ENCODE data around the gene MSRB2.
A peak's percentile ranks its signal among the peaks of the same experiment; 100 is the strongest.

Gene MSRB2

GRCh38 chr10:23095404-23095965 is at the start of gene MSRB2:
Gene MSRB2 (plus strand): TSS chr10:23095579. CDS start chr10:23095609, 30 bp downstream.
- peak; percentile 84 for ATAC-seq
- TF ChIP-seq ZNF8 (CRISPR knock-in tag; IDR thresholded peaks at IDR 0.05) (no peak), CREB5 (CRISPR knock-in tag; IDR thresholded peaks at IDR 0.05; ENCODE audit: low read depth) (no peak), CSDC2 (CRISPR knock-in tag; IDR thresholded peaks at IDR 0.05) (no peak), OSR1 (CRISPR knock-in tag; IDR thresholded peaks at IDR 0.05) (no peak), ESRRG (CRISPR knock-in tag; IDR thresholded peaks at IDR 0.05) (no peak), TOX (CRISPR knock-in tag; IDR thresholded peaks at IDR 0.05; ENCODE audit: borderline replicate concordance) (no peak), TCF4 (CRISPR knock-in tag; IDR thresholded peaks at IDR 0.05; ENCODE audit: borderline replicate concordance) (no peak), POU6F1 (CRISPR knock-in tag; IDR thresholded peaks at IDR 0.05; ENCODE audit: borderline replicate concordance, low read depth) (no peak), RARB (CRISPR knock-in tag; IDR thresholded peaks at IDR 0.05) (no peak), ISL1 (CRISPR knock-in tag; IDR thresholded peaks at IDR 0.05) (no peak), GLIS3 (CRISPR knock-in tag; IDR thresholded peaks at IDR 0.05) (no peak), ZFP30 (CRISPR knock-in tag; IDR thresholded peaks at IDR 0.05) (no peak), ZNF565 (CRISPR knock-in tag; conservative IDR thresholded peaks at IDR 0.05; ENCODE audit: low read depth) (no peak)

GRCh38 chr10:23046027-23046426 is 49.4 kb upstream of the MSRB2 start:
- ATAC-seq, result no peak
- TF ChIP-seq ISL1 (CRISPR knock-in tag; IDR thresholded peaks at IDR 0.05), result peak; percentile 55
- TF ChIP-seq SNAI2 (CRISPR knock-in tag; IDR thresholded peaks at IDR 0.05), result 0 out of 2 replicates have a peak, but pooled peaks have one; percentile 20
- TF ChIP-seq ZNF70 (CRISPR knock-in tag; IDR thresholded peaks at IDR 0.05), result no peak
- TF ChIP-seq TSHZ2 (CRISPR knock-in tag; IDR thresholded peaks at IDR 0.05), result no peak
- TF ChIP-seq TCF4 (CRISPR knock-in tag; IDR thresholded peaks at IDR 0.05; ENCODE audit: borderline replicate concordance), result 0 out of 2 replicates have a peak, but pooled peaks have one; percentile 20

GRCh38 chr10:23047201-23048050 is 48.0 kb upstream of the MSRB2 start:
- ATAC-seq, result peak; percentile 33; the same call in 1 of the 3 replicates
- TF ChIP-seq PATZ1 (CRISPR knock-in tag; IDR thresholded peaks at IDR 0.05; ENCODE audit: borderline replicate concordance) (0 out of 2 replicates have a peak, but pooled peaks have one; percentile 26), ZC3H10 (CRISPR knock-in tag; IDR thresholded peaks at IDR 0.05) (no peak), ZFP3 (CRISPR knock-in tag; IDR thresholded peaks at IDR 0.05) (no peak), ISL1 (CRISPR knock-in tag; IDR thresholded peaks at IDR 0.05) (peak; percentile 61), PPARA (CRISPR knock-in tag; IDR thresholded peaks at IDR 0.05; ENCODE audit: borderline replicate concordance) (no peak)

- ATAC-seq, result no peak
- TF ChIP-seq PATZ1 (CRISPR knock-in tag; IDR thresholded peaks at IDR 0.05; ENCODE audit: borderline replicate concordance) (no peak), ZNF8 (CRISPR knock-in tag; IDR thresholded peaks at IDR 0.05) (no peak), BACH2 (CRISPR knock-in tag; IDR thresholded peaks at IDR 0.05; ENCODE audit: borderline replicate concordance) (no peak), GLIS3 (CRISPR knock-in tag; IDR thresholded peaks at IDR 0.05) (no peak), TSHZ2 (CRISPR knock-in tag; IDR thresholded peaks at IDR 0.05) (no peak), ZNF70 (CRISPR knock-in tag; IDR thresholded peaks at IDR 0.05) (no peak), ARNTL (CRISPR knock-in tag; IDR thresholded peaks at IDR 0.05; ENCODE audit: borderline replicate concordance, low read depth) (no peak), RARB (CRISPR knock-in tag; IDR thresholded peaks at IDR 0.05) (no peak), ZFP3 (CRISPR knock-in tag; IDR thresholded peaks at IDR 0.05) (no peak), ESRRG (CRISPR knock-in tag; IDR thresholded peaks at IDR 0.05) (no peak), ISL1 (CRISPR knock-in tag; IDR thresholded peaks at IDR 0.05) (no peak), SNAI2 (CRISPR knock-in tag; IDR thresholded peaks at IDR 0.05) (no peak)
Observed at GRCh38 chr10:23048191-23048590, 47.2 kb upstream of the MSRB2 start.

Measured in SK-N-SH treated with all-trans-retinoic acid at 6 μM for 48 hours (cell line).